Measurements from ENCODE around the gene LRP1. TPM values are rescaled to one million over a fixed set of nuclear protein-coding genes. Genes with fewer than 3 reads are reported as not detected.
A peak's percentile ranks its signal among the peaks of the same experiment; 100 is the strongest.

The LRP1 gene
- total and polyA plus RNA-seq, 2 experiments from 2014 or later = 26.6 to 145 TPM

DNA sequence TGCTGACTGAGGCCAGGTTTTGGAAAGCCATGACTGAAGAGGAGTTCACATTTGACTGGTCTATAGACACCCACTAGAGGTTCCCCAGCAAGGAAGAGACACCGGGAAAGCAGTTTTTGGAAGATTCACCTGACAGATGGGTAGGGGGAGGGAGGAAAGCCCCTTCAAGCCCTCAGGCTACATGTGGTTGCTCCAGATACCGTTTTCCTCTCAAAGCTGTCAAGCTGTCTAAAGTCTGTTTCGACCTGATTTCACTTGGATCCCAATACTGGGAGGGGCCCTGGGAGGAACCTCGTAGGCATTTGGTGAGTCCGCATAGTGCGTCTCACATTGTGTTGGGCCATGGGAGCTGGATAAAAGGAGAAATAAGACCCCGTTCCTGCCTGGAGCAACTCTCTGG, 1.7 kb upstream of the LRP1 start:
- H3K27me3 Mint-ChIP-seq (ENCODE audit: insufficient read depth, low read depth, poor library complexity) = peaks cover 37% of the 10 kb centered on the region
- H3K9me2 ChIP-seq (ENCODE audit: insufficient read depth) = no peaks in the 10 kb centered on the region
- DNase-seq (ENCODE audit: low spot score) = no peak
- no peak overlapping the region for H2AFZ ChIP-seq
- no peak overlapping the region for H3K27ac ChIP-seq (ENCODE audit: low read depth)
- H3K36me3 Mint-ChIP-seq (ENCODE audit: low read depth) = peaks cover 16% of the 10 kb centered on the region
- H3K9me3 Mint-ChIP-seq = peaks cover 15% of the 10 kb centered on the region; the same call in 2 of the 3 replicates
- peaks cover 27% of the 10 kb centered on the region for H3K79me2 ChIP-seq (replicated peaks; ENCODE audit: insufficient read depth)
- peaks cover 30% of the 10 kb centered on the region for H3K4me1 ChIP-seq (ENCODE audit: insufficient read depth)
- peak overlapping the region; percentile 96 for H3K4me2 ChIP-seq
- H3K4me1 Mint-ChIP-seq = peaks cover 39% of the 10 kb centered on the region
- H3K36me3 ChIP-seq (ENCODE audit: insufficient read depth) = peaks cover 3% of the 10 kb centered on the region; the same call in 1 of the 2 replicates
- ATAC-seq = no peak
- no peak overlapping the region for H3K27ac Mint-ChIP-seq
- TF ChIP-seq ZNF114 (CRISPR knock-in tag; IDR thresholded peaks at IDR 0.05) = no peak
- TF ChIP-seq EZH2phosphoT487 (IDR thresholded peaks at IDR 0.05; ENCODE audit: unreplicated experiment) = no peak
- no peak for TF ChIP-seq EZH2 (IDR thresholded peaks at IDR 0.05; ENCODE audit: low read depth, unreplicated experiment)
- TF ChIP-seq ZNF331 (CRISPR knock-in tag; IDR thresholded peaks at IDR 0.05; ENCODE audit: low read depth) = no peak
- TF ChIP-seq, protein P1, sequence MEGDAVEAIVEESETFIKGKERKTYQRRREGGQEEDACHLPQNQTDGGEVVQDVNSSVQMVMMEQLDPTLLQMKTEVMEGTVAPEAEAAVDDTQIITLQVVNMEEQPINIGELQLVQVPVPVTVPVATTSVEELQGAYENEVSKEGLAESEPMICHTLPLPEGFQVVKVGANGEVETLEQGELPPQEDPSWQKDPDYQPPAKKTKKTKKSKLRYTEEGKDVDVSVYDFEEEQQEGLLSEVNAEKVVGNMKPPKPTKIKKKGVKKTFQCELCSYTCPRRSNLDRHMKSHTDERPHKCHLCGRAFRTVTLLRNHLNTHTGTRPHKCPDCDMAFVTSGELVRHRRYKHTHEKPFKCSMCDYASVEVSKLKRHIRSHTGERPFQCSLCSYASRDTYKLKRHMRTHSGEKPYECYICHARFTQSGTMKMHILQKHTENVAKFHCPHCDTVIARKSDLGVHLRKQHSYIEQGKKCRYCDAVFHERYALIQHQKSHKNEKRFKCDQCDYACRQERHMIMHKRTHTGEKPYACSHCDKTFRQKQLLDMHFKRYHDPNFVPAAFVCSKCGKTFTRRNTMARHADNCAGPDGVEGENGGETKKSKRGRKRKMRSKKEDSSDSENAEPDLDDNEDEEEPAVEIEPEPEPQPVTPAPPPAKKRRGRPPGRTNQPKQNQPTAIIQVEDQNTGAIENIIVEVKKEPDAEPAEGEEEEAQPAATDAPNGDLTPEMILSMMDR (conservative IDR thresholded peaks at IDR 0.05; ENCODE audit: low read depth in 2 of 2) = no peak
- TF ChIP-seq, protein P2, sequence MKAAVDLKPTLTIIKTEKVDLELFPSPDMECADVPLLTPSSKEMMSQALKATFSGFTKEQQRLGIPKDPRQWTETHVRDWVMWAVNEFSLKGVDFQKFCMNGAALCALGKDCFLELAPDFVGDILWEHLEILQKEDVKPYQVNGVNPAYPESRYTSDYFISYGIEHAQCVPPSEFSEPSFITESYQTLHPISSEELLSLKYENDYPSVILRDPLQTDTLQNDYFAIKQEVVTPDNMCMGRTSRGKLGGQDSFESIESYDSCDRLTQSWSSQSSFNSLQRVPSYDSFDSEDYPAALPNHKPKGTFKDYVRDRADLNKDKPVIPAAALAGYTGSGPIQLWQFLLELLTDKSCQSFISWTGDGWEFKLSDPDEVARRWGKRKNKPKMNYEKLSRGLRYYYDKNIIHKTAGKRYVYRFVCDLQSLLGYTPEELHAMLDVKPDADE (IDR thresholded peaks at IDR 0.05) = no peak
- TF ChIP-seq, protein P3, sequence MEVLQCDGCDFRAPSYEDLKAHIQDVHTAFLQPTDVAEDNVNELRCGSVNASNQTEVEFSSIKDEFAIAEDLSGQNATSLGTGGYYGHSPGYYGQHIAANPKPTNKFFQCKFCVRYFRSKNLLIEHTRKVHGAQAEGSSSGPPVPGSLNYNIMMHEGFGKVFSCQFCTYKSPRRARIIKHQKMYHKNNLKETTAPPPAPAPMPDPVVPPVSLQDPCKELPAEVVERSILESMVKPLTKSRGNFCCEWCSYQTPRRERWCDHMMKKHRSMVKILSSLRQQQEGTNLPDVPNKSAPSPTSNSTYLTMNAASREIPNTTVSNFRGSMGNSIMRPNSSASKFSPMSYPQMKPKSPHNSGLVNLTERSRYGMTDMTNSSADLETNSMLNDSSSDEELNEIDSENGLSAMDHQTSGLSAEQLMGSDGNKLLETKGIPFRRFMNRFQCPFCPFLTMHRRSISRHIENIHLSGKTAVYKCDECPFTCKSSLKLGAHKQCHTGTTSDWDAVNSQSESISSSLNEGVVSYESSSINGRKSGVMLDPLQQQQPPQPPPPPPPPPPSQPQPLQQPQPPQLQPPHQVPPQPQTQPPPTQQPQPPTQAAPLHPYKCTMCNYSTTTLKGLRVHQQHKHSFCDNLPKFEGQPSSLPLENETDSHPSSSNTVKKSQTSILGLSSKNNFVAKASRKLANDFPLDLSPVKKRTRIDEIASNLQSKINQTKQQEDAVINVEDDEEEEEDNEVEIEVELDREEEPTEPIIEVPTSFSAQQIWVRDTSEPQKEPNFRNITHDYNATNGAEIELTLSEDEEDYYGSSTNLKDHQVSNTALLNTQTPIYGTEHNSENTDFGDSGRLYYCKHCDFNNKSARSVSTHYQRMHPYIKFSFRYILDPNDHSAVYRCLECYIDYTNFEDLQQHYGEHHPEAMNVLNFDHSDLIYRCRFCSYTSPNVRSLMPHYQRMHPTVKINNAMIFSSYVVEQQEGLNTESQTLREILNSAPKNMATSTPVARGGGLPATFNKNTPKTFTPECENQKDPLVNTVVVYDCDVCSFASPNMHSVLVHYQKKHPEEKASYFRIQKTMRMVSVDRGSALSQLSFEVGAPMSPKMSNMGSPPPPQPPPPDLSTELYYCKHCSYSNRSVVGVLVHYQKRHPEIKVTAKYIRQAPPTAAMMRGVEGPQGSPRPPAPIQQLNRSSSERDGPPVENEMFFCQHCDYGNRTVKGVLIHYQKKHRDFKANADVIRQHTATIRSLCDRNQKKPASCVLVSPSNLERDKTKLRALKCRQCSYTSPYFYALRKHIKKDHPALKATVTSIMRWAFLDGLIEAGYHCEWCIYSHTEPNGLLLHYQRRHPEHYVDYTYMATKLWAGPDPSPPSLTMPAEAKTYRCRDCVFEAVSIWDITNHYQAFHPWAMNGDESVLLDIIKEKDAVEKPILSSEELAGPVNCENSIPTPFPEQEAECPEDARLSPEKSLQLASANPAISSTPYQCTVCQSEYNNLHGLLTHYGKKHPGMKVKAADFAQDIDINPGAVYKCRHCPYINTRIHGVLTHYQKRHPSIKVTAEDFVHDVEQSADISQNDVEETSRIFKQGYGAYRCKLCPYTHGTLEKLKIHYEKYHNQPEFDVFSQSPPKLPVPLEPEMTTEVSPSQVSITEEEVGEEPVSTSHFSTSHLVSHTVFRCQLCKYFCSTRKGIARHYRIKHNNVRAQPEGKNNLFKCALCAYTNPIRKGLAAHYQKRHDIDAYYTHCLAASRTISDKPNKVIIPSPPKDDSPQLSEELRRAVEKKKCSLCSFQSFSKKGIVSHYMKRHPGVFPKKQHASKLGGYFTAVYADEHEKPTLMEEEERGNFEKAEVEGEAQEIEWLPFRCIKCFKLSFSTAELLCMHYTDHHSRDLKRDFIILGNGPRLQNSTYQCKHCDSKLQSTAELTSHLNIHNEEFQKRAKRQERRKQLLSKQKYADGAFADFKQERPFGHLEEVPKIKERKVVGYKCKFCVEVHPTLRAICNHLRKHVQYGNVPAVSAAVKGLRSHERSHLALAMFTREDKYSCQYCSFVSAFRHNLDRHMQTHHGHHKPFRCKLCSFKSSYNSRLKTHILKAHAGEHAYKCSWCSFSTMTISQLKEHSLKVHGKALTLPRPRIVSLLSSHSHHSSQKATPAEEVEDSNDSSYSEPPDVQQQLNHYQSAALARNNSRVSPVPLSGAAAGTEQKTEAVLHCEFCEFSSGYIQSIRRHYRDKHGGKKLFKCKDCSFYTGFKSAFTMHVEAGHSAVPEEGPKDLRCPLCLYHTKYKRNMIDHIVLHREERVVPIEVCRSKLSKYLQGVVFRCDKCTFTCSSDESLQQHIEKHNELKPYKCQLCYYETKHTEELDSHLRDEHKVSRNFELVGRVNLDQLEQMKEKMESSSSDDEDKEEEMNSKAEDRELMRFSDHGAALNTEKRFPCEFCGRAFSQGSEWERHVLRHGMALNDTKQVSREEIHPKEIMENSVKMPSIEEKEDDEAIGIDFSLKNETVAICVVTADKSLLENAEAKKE (CRISPR knock-in tag; IDR thresholded peaks at IDR 0.05) = no peak
- TF ChIP-seq JUNB (IDR thresholded peaks at IDR 0.05; ENCODE audit: unreplicated experiment) = no peak
- TF ChIP-seq NANOG (IDR thresholded peaks at IDR 0.05; ENCODE audit: borderline replicate concordance) = no peak
- TF ChIP-seq CREB1 (CRISPR knock-in tag; IDR thresholded peaks at IDR 0.05; ENCODE audit: low read depth) = no peak
- TF ChIP-seq, protein P4, sequence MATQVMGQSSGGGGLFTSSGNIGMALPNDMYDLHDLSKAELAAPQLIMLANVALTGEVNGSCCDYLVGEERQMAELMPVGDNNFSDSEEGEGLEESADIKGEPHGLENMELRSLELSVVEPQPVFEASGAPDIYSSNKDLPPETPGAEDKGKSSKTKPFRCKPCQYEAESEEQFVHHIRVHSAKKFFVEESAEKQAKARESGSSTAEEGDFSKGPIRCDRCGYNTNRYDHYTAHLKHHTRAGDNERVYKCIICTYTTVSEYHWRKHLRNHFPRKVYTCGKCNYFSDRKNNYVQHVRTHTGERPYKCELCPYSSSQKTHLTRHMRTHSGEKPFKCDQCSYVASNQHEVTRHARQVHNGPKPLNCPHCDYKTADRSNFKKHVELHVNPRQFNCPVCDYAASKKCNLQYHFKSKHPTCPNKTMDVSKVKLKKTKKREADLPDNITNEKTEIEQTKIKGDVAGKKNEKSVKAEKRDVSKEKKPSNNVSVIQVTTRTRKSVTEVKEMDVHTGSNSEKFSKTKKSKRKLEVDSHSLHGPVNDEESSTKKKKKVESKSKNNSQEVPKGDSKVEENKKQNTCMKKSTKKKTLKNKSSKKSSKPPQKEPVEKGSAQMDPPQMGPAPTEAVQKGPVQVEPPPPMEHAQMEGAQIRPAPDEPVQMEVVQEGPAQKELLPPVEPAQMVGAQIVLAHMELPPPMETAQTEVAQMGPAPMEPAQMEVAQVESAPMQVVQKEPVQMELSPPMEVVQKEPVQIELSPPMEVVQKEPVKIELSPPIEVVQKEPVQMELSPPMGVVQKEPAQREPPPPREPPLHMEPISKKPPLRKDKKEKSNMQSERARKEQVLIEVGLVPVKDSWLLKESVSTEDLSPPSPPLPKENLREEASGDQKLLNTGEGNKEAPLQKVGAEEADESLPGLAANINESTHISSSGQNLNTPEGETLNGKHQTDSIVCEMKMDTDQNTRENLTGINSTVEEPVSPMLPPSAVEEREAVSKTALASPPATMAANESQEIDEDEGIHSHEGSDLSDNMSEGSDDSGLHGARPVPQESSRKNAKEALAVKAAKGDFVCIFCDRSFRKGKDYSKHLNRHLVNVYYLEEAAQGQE (IDR thresholded peaks at IDR 0.05; ENCODE audit: unreplicated experiment) = no peak
- TF ChIP-seq STAT1 (IDR thresholded peaks at IDR 0.05; ENCODE audit: unreplicated experiment) = no peak
- no peak for TF ChIP-seq POLR2AphosphoS5 (IDR thresholded peaks at IDR 0.05; ENCODE audit: low read depth)
- H3K4me3 Mint-ChIP-seq = peak overlapping the region; percentile 86
- H3K4me3 ChIP-seq = peak overlapping the region; percentile 98
- peaks cover 6% of the 10 kb centered on the region; the same call in 1 of the 2 replicates for H3F3A ChIP-seq (replicated peaks; ENCODE audit: low read depth)
- peaks cover 16% of the 10 kb centered on the region for H4K20me1 ChIP-seq (replicated peaks; ENCODE audit: insufficient read depth)
- no peaks in the 10 kb centered on the region for H3K27me3 ChIP-seq (ENCODE audit: insufficient read depth)
